Fibroblast of skin of left biceps (primary cell): ENCODE results near the gene ZDHHC11B.
A peak's percentile ranks its signal among the peaks of the same experiment; 100 is the strongest.

ENCODE experiments used
- DNase-seq, 2 experiments: peaks; one replicate each; pipeline ENCODE4 v3.0.0-alpha.2; 2013; ENCODE audit warnings: low read depth in 2 of 2

Gene ZDHHC11B

GRCh38 chr5:673831-674629 lies 110.5 kb downstream of the ZDHHC11B start:
- DNase-seq = no peak

DNA sequence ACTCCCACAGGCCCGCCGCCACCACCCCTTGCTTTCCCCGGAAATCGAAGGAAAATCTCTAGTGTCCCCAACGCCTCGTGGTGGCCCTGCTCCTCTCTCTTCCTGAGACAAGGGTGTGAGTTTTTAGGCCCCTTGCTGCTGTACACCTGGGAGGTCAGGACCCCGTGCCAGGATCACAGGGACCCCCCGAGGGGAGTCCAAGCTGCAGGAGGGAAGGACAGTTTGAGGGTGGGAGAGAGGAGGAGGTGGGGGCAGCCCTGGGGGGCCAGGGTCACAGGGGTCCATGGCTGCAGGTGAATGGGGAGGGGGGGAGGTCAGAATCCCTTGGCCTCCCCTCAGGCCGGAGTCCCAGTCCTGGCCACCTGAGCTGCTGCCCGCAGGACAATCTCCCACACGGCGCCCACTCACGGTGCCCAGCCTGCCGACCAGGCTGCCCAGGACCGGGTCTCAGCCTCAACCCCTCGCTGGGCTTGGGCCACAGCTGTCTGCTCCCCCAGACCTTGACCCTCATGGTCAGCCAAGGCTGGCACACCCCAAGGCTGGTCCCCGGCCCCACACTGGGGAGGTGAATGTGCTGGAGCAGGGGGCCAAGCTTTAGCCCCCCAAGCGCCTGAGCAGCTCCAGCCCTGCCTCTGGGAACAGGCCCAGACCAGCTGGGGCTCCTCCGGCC lies 111.2 kb downstream of the ZDHHC11B start:
- DNase-seq = no peak

DNA sequence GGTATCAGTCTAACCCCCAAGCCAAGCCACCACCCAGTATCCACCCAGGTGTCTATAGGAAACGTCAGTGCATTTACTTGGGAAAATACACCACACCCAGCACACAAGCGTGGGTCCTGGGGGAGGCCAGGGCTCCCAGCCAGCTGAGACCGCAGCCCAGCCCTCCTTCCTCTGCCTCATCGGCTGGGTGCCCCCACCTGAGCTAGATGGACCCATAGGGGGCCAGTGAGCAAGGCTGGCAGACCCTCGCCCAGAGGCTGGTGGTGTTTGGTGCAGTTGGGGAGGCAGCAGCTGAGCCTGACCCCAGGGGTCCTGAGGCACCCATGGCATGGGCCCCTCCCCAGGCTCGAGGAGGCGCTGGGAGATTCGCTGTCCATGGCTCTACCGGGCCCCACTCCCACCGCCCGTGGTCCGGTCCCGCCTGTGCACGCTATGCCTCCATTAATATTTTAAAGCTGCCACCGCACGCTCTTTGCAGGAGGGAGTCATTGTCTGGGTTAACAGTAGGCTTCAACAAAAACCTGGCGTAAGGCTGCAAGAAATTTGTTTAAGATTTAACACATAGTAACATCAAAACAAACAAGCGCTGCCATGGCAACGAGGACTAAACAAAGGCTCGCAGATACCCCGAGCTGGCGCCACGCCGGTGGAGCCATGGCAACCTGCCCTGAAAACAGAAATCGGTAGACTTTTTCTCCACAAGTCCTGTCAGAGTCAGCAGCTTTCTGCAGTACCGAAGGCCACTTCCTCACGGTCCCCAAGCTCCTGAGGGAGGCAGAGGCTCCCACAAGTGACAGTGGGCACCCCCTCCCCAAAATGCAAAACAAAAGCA lies 112.0 kb downstream of the ZDHHC11B start:
- DNase-seq = peak; percentile 19 to 30

GRCh38 chr5:671459-672328 lies 112.8 kb downstream of the ZDHHC11B start:
- no peak for DNase-seq

DNA sequence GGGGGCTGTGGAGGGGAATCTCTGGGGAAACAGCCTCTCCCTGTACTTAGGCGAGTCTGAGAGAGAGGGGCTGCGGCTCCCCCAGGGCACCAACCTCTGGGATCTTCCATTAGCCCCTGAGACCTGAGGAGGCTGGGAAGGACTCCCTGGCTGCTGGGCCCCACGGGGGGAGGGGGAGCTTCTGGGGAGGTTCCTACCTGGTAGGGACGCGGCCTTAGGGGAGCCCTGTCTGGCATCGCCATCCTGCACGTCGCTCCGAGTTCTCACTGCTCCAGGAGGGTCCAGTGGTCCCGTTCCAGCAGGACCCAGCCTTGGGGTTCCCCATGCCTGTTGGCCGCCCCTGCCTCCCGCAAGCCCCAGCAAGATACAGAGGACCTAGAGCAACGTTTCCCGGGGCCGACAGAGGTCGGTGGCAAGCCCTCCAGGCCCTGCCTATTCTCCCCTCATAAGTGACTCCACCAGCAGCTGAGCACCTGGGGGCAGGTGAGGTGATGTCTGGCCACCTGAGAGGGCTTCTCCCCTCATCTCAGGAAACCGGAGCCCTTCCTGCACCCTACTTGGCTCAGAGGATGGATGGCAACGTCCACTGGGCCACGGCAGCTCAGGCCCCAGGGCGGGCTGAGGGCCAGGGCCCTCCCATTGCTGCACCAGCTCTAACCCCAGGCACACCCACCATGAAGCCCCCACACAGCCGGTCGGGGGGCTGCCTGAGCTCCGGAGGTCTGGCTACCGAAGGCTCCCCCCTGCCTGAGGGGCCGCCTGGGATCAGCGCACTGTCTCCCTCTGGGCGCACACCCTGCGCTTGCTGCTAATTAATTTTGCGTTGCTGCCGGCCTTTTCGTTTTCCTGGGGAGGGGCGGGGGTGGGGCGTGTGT lies 113.9 kb downstream of the ZDHHC11B start:
- DNase-seq = no peak

DNA sequence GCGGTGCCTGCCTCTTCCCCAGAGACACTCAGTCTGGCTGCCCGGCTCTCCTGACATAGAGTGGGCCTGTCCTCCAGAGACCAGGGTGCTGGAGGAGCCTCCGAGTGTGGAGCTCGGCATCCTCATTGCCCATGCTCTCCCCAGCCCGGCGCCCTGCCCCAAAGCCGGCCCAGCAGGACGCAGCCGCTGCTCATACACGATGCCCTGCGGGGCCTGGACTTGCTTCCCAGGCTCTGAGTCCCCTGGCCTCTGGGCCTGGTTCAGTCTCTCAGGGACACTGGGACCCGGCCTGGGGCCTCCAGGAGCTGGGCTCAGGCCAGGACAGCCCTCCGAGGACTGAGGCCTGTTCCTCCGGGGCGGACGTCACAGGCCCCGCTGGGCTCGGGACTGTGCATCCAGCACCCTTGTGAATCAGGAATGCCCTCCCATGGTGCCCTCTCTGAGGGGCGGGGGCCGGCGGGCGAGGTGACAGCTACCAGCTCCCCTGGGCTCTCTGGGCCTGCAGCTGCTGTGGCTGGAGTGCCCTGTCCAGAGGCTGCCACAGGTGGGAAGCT lies 114.6 kb downstream of the ZDHHC11B start:
- no peak for DNase-seq

GRCh38 chr5:669111-669841 lies 115.3 kb downstream of the ZDHHC11B start:
- no peak for DNase-seq

DNA sequence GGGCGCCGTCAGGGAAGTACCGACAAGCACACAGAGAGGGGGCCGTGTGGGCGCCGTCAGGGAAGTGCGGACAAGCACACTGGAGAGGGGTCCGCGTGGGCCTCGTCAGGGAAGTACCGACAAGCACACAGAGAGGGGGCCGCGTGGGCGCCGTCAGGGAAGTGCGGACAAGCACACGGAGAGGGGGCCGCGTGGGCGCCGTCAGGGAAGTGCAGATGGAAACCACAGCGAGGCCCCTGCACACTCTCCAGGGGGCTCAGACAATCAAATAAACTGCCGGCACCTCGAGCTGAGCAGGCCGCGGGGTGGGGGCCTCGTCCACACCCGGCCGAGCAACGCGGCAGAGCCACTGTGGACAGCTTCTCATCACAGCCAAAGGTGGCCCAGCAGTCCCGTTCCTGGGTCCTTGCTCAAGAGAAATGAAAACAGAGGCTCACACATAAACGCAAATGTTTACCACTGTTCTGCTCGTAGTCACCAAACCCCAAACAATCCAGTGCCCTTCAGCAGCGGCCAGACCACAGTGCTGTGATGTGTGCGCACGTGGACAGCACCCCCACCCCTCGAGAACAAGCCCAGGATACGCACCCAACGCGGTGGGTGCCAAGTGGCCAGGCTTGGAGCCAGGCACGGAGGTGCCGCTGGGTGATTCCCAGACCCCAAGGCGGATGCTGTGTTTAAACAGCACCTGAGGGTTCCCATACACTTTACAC lies 116.1 kb downstream of the ZDHHC11B start:
- DNase-seq = no peak

- no peak for DNase-seq
Measured at GRCh38 chr5:666816-667498, 117.6 kb downstream of the ZDHHC11B start.

GRCh38 chr5:665956-666711 lies 118.4 kb downstream of the ZDHHC11B start:
- no peak for DNase-seq

DNA sequence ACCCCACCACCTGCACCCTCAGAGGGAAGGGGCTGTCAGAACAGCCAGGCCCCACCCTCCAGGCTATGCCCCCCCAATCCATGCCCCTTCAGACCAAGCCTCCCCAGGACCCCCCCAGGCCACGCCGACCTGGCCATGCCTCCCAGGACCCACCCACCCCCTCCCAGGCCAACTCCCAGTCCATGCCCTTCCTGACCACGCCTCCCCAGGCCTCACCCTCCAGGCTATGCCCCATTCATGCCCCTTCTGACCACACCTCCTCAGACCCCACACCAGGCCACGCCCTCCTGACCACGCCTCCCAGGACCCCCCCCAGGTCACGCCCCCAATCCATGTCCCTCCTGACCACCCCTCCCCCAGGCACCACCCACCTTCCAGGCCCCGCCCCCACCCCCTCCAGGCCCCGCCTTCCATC lies 119.0 kb downstream of the ZDHHC11B start:
- DNase-seq = no peak

DNA sequence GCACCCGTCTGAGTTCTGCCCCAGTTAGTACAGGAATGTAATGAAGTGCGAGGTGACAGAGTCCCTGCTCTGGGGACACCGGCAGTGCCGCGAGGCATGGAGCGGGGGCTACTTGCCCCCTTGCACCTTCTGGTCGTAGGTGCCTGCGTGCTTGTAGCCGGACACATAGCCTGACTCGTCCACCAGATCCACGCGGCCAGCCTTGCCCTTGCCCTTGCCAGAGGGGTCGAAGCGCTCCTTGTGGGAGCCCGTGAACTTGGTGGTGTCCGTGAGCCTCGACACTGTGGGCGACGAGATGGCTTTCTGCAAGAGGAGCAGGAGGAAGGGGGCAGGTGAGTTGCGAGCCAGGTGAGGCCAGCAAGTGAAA lies 119.6 kb downstream of the ZDHHC11B start:
- no peak for DNase-seq

DNA sequence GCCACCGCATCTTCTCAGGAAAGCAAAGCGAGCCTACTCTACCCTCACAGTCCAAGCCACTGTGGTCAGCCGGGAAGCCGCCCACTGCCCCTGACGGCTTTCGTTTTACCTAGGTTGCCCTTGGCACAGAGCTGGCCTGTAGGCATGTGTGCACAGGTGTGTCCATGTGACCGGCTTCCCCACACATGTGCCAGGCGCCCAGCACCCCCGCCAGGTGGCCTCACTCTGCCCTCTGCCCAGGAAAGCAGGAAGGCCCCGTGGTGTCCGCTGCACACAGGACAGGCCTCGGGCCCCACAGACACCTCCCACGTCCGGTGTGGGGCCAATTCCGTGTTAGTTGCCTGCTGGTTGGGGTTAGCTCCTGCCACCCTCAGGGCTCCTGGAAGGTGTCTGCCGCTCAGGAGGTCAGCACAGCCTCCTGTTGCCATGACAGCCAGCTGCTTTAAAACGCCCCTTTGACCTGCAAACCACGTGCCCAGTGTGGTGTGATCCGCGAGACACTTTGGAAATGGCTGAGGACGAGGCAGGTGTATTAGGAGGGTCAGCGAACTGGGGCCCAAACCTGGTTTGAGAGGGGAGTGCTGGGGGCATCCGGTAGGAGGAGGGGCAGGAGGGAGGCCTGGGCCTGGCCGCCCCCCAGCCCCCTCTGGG lies 120.1 kb downstream of the ZDHHC11B start:
- no peak for DNase-seq

- no peak for DNase-seq
Measured at GRCh38 chr5:663436-664342, 120.8 kb downstream of the ZDHHC11B start.

DNA sequence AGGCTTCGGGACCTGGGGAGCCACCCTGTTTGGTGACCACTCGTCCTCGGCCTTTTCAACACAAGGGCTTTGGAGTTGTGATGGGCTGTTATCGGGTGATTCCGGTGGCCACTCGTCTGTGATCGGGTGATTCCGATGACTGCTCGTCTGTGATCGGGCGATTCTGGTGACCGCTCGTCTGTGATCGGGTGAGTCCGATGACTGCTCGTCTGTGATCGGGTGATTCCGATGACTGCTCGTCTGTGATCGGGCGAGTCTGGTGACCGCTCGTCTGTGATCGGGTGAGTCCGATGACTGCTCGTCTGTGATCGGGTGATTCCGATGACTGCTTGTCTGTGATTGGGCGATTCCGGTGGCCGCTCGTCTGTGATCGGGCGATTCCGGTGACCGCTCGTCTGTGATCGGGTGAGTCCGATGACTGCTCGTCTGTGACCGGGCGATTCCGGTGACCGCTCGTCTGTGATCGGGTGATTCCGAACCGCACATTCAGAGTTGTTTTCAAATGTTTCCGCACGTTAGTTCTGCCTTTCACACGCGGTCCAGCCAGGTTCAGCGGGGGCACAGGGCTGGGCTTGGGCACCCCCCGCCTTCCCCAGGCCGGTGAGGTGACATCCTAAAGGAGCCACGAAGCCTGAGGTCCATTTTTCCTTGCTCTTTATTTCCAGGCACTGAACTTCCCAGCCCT lies 121.6 kb downstream of the ZDHHC11B start:
- DNase-seq = no peak
